NT2/D1 (cell line): ENCODE measurements around the gene THY1.
"Not testable (repeated sequence)": the region's sequence is repeated elsewhere in the genome, so short reads cannot be mapped to it uniquely, and the experiment has no call there.

ENCODE experiments used
- DNase-seq: peaks from one replicate; pipeline ENCODE4 v3.0.0-alpha.2; 2011; ENCODE audit warnings: low read depth, low spot score
- H3K27me3 ChIP-seq: 2 replicates; pipeline ENCODE4 v1.6.0; 2011; ENCODE audit warnings: mild to moderate bottlenecking; ENCODE audit not compliant: insufficient read length, insufficient read depth
- H3K36me3 ChIP-seq: 2 replicates; pipeline ENCODE4 v1.6.1; 2011; ENCODE audit warnings: mild to moderate bottlenecking, low read length, mixed read lengths; ENCODE audit not compliant: insufficient read depth, insufficient read length
- H3K4me1 ChIP-seq: 2 replicates; pipeline ENCODE4 v1.5.1; 2011; ENCODE audit not compliant: insufficient read depth, insufficient read length
- H3K4me3 ChIP-seq: 2 replicates; pipeline ENCODE4 v1.5.1; 2011; ENCODE audit warnings: low read depth; ENCODE audit not compliant: insufficient read length
- H3K9ac ChIP-seq: 2 replicates; pipeline ENCODE4 v1.6.0; 2011; ENCODE audit warnings: low read depth; ENCODE audit not compliant: insufficient read length
- H3K9me3 ChIP-seq: 2 replicates; pipeline ENCODE4 v1.5.1; 2011; ENCODE audit warnings: mild to moderate bottlenecking, low read length; ENCODE audit not compliant: insufficient read depth
- SUZ12 ChIP-seq: IDR thresholded peaks from 2 replicates; pipeline ENCODE4 v1.6.1; 2011; ENCODE audit not compliant: insufficient read length, insufficient read depth; ENCODE audit errors: extremely low read depth
- YY1 ChIP-seq: IDR thresholded peaks from 2 replicates; pipeline ENCODE4 v1.6.1; 2011; ENCODE audit not compliant: insufficient read length, insufficient read depth
- ZNF274 ChIP-seq: IDR thresholded peaks from 2 replicates; pipeline ENCODE4 v1.6.1; 2011; ENCODE audit warnings: mild to moderate bottlenecking, low read depth, low read length

Gene THY1

DNA sequence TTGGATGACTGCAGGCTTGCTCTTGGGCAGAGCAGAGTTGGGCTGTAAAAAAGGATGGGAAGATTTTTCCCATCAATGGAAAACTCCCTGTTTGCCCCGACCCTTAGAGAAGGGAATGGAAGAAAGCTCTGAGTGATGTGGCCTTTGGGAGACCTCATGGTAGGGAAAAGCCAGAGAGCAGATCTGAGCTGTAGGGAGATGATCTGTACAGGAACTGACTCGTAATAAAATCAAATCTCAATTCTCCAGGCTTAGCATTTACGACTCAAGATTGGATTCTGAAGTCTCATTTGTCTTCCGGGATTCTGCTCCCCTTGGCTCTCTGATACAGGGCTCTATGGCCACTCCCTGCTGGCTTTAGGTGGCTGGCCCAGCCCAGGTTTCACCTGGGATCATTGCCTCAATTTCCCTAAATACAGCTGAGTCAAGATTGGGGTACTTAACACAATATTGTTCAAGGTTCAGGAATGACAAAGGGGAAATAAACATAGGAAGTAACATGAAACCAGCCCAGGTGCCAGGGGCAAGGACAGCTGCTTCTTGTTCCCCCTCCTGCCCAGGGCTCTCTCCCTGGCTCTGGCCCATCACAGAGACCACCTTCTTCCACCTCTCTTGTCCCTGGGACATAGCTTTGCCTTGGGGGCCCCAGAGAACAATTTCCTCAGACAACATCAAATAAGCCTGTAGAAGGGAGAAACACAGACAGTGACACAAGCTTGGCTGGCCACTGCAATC, 38.4 kb upstream of the THY1 start:
- Histone ChIP-seq H3K9ac (no peak overlapping the region), H3K36me3 (no peaks in the 10 kb centered on the region), H3K27me3 (no peaks in the 10 kb centered on the region), H3K9me3 (peaks cover 8% of the 10 kb centered on the region; the same call in 1 of the 2 replicates), H3K4me3 (no peak overlapping the region), H3K4me1 (peaks cover 2% of the 10 kb centered on the region)
- DNase-seq: no peak
- no peak for TF ChIP-seq YY1
- no peak for TF ChIP-seq ZNF274
- TF ChIP-seq SUZ12: no peak

DNA sequence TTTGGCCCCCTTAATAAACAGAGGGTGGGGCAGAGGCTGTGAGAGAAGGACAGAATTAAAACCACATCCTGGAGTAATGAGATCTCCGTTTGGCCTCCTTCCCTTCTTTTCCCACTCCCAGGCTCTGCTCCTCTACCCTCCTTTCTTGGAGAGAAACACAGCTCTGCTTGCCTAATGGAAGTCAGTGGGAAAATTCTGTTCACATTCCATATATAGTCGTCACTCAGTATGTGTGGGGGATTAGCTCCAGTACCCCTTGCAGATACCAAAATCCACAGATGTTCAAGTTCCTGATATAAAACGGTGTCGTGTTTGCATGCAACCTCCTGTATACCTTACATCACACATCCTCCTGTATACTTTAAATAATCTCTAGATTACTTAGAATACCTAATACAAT, 37.6 kb upstream of the THY1 start:
- DNase-seq: no peak
- Histone ChIP-seq H3K9me3 (peaks cover 8% of the 10 kb centered on the region; the same call in 1 of the 2 replicates), H3K36me3 (no peaks in the 10 kb centered on the region), H3K9ac (no peak overlapping the region), H3K4me1 (peaks cover 2% of the 10 kb centered on the region), H3K27me3 (no peaks in the 10 kb centered on the region), H3K4me3 (no peak overlapping the region)
- TF ChIP-seq SUZ12 (no peak), YY1 (no peak), ZNF274 (no peak)

DNA sequence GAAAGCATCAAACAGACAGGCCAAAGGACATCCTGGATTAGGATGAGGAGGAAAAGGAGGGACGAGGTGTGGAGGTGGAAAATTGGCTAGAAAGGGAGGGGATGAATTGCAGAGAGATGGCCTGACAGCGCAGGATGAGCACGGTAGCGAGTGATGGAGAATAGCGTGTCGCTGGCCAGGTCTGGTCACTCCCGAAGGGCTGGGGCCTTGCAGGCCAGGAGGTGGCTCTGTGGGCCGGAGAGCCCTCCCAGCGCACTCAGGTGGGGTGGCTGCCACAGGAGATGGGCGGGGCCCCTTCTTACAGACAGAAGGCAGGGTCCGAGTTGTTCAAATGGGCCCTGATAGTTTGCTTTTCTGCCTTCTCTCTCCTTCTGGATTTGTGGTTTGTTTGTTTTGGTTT, 37.1 kb upstream of the THY1 start:
- no peaks in the 10 kb centered on the region for H3K36me3 ChIP-seq
- peaks cover 8% of the 10 kb centered on the region; the same call in 1 of the 2 replicates for H3K9me3 ChIP-seq
- no peaks in the 10 kb centered on the region for H3K27me3 ChIP-seq
- no peak for DNase-seq
- TF ChIP-seq SUZ12: no peak
- H3K4me3 ChIP-seq: no peak overlapping the region
- no peak overlapping the region for H3K9ac ChIP-seq
- peaks cover 2% of the 10 kb centered on the region for H3K4me1 ChIP-seq

DNA sequence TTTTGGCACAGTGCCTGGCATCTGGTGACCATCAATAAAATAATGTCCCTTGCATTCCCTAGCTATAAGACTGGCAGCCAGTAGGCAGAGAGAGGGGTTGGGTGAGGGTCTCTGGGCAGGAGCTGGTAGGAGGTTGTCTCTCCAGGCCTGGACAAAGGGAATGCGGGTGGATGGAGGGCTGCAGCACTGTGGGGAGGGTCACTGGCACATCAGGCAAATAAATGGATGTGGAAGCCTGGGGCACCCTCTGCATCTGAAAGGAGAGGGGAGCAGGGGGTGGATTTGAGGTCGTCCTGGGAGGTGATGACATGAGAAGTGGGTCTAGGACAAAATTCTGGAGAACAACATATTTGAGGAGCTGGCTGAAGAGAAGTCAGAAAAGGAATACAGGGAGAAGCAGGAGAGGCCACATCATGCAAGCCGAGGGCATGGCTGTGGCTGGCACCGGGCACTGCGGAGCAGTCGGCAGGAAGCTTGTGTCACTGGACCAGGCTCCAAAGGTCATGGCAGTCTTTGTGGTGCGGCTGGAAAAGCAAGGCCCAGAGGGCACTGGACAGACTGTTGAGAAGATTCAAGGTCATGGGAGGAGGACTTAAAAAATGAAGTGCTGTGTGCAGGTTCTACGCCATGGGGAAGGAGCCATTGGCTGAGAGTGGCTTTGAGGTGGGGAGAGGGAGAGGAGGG, 36.5 kb upstream of the THY1 start:
- Histone ChIP-seq H3K9ac (no peak overlapping the region), H3K27me3 (no peaks in the 10 kb centered on the region), H3K4me3 (no peak overlapping the region), H3K4me1 (peaks cover 2% of the 10 kb centered on the region), H3K9me3 (0 out of 2 replicates have a peak, but pooled peaks cover under 1% of the 10 kb centered on the region), H3K36me3 (no peaks in the 10 kb centered on the region)
- TF ChIP-seq ZNF274 (no peak), SUZ12 (no peak), YY1 (no peak)
- DNase-seq: no peak

DNA sequence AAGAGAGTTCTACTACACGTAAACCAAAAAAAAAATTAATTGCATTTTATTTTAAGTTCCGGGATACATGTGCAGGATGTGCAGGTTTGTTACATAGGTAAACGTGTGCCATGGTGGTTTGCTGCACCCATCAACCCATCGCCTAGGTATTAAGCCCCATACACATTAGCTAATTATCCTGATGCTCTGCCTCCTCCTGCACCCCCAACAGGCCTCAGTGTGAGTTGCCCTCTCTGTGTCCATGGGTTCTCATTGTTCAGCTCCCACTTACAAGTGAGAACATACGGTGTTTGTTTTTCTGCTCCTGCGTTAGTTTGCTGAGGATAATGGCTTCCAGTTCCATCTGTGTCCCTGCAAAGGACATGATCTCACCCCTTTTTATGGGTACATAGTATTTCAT, 32.7 kb upstream of the THY1 start:
- not testable (repeated sequence) for H3K4me3 ChIP-seq, H3K9ac ChIP-seq, DNase-seq, H3K36me3 ChIP-seq, H3K27me3 ChIP-seq, H3K9me3 ChIP-seq, H3K4me1 ChIP-seq

DNA sequence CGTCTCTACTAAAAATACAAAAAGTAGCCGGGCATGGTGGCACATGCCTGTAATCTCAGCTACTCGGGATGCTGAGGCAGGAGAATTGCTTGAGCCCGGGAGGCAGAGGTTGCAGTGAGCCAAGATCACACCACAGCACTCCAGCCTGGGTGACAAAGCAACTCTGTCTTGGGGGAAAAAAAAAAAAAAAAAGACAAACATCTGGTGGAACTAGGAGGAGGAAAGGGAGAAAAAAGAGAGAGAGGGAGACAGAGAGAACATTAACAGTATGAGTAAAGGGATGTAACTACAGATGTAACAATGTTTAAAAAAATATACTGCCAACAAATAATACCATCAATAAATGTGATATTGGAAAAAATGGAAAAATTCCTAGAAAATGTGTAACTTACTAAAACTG, 32.3 kb upstream of the THY1 start:
- not testable (repeated sequence) for H3K9me3 ChIP-seq, H3K27me3 ChIP-seq, H3K4me1 ChIP-seq, DNase-seq, H3K4me3 ChIP-seq, H3K36me3 ChIP-seq, H3K9ac ChIP-seq

DNA sequence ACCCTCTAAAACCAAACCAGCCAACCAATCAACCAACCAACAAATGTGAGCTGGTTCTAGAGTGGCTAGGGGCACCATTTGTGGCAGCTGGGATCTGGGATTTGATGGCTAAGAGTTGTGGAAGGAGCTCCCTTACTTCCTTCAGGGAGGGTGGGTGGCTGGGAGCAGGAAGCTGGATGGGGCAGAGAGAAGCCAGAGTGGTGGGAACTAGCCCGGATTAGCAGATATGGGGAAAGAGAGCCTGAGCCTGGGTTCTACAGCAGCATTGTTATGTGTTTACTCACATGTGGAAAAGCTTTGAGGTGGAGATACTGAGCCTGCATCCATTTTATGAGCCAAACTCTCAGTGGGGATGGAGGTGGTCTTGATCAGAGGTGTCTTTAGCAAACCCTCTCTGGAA, 30.9 kb upstream of the THY1 start:
- DNase-seq: no peak
- Histone ChIP-seq H3K4me3 (no peak overlapping the region), H3K4me1 (no peaks in the 10 kb centered on the region), H3K9ac (no peak overlapping the region), H3K36me3 (no peaks in the 10 kb centered on the region), H3K9me3 (no peaks in the 10 kb centered on the region), H3K27me3 (no peaks in the 10 kb centered on the region)
- TF ChIP-seq YY1 (no peak), SUZ12 (no peak), ZNF274 (no peak)
